Astrocyte (in vitro differentiated cells and primary cell): ENCODE data around the gene CAPS.

Source experiments
- CTCF ChIP-seq: IDR thresholded peaks from 2 replicates; pipeline ENCODE4 v1.5.1; 2011; ENCODE audit warnings: low read depth, mild to moderate bottlenecking, inconsistent platforms, low read length, moderate library complexity; ENCODE audit not compliant: insufficient read depth
- EZH2 ChIP-seq: IDR thresholded peaks from 2 replicates; pipeline ENCODE4 v1.6.1; 2012; ENCODE audit warnings: mild to moderate bottlenecking, low read length, inconsistent platforms; ENCODE audit not compliant: insufficient read depth

GRCh38 chr19:5877882-5878281, 36.2 kb upstream of the CAPS start:
- TF ChIP-seq CTCF (no peak), EZH2 (no peak)
